Neural cell (in vitro differentiated cells): ENCODE results near the gene BBS12. TPM values are rescaled to one million over a fixed set of nuclear protein-coding genes. Genes with fewer than 3 reads are reported as not detected.
A peak's percentile ranks its signal among the peaks of the same experiment; 100 is the strongest.

Experiments used
- H2AFZ ChIP-seq: fragments of 200-600, 300-800 bp; sonication (generic), shearing (Covaris generic); 2 replicates; pipeline ENCODE4 v1.6.0; 2014; ENCODE audit warnings: low read depth, mild to moderate bottlenecking, antibody characterized with exemption, low read length, moderate library complexity
- H3F3A ChIP-seq: fragments of 200-600 bp; shearing (Covaris generic); 2 replicates; pipeline ENCODE4 v1.6.1; 2016; ENCODE audit warnings: mild to moderate bottlenecking, moderate library complexity, mixed read lengths, antibody characterized with exemption, low read length; ENCODE audit not compliant: insufficient read depth, poor library complexity, severe bottlenecking
- H3K27ac ChIP-seq: fragments of 200-600, 300-800 bp; sonication (generic), shearing (Covaris generic); 2 replicates; pipeline ENCODE4 v1.5.1; 2014; ENCODE audit warnings: mild to moderate bottlenecking, low read length, moderate library complexity
- H3K27me3 ChIP-seq: fragments of 300-800, 200-600 bp; sonication (generic), shearing (Covaris generic); 2 replicates; pipeline ENCODE4 v1.6.0; 2014; ENCODE audit warnings: mild to moderate bottlenecking, low read depth, low read length, moderate library complexity; ENCODE audit not compliant: insufficient read depth
- H3K36me3 ChIP-seq: fragments of 300-800, 200-600 bp; sonication (generic), shearing (Covaris generic); 2 replicates; pipeline ENCODE4 v1.5.1; 2014; ENCODE audit warnings: mild to moderate bottlenecking, antibody characterized with exemption, low read length, moderate library complexity; ENCODE audit not compliant: insufficient read depth
- H3K4me2 ChIP-seq: fragments of 300-800, 200-600 bp; sonication (generic), shearing (Covaris generic); 2 replicates; pipeline ENCODE4 v1.6.0; 2014; ENCODE audit warnings: mild to moderate bottlenecking, low read length
- H3K4me3 ChIP-seq: fragments of 300-800, 200-600 bp; sonication (generic), shearing (Covaris generic); 2 replicates; pipeline ENCODE4 v1.5.1; 2014; ENCODE audit warnings: mild to moderate bottlenecking, low read length, moderate library complexity
- H3K79me2 ChIP-seq: fragments of 200-600 bp; shearing (Covaris generic); replicated peaks from 2 replicates; pipeline ENCODE4 v1.6.0; 2014; ENCODE audit warnings: mild to moderate bottlenecking, low read length, moderate library complexity; ENCODE audit not compliant: insufficient read depth
- H3K9ac ChIP-seq: fragments of 300-800, 200-600 bp; sonication (generic), shearing (Covaris generic); 2 replicates; pipeline ENCODE4 v1.6.1; 2016; ENCODE audit warnings: mild to moderate bottlenecking, low read length, mixed read lengths
- H3K9me2 ChIP-seq: fragments of 200-600 bp; shearing (Covaris generic); 2 replicates; pipeline ENCODE4 v1.6.1; 2016; ENCODE audit warnings: mild to moderate bottlenecking, low read length, mixed read lengths; ENCODE audit not compliant: insufficient read depth
- H3K9me3 ChIP-seq: fragments of 200-600, 300-800 bp; sonication (generic), shearing (Covaris generic); 2 replicates; pipeline ENCODE4 v1.6.1; 2016; ENCODE audit warnings: mild to moderate bottlenecking, mixed run types, low read length, moderate library complexity, mixed read lengths
- H4K20me1 ChIP-seq: fragments of 200-600 bp; shearing (Covaris generic); 2 replicates; pipeline ENCODE4 v1.6.1; 2016; ENCODE audit warnings: mild to moderate bottlenecking, mixed run types; ENCODE audit not compliant: insufficient read depth
- CTCF ChIP-seq: fragments of 450-650 bp; IDR thresholded peaks from 2 replicates; pipeline ENCODE4 v1.5.1; 2014; ENCODE audit warnings: antibody characterized with exemption, mild to moderate bottlenecking, moderate library complexity; ENCODE audit not compliant: poor library complexity, severe bottlenecking
- EP300 ChIP-seq: fragments of 450-650 bp; conservative IDR thresholded peaks from 2 replicates; pipeline ENCODE4 v1.6.1; 2014; ENCODE audit warnings: antibody characterized with exemption, mild to moderate bottlenecking, moderate library complexity; ENCODE audit not compliant: poor library complexity, severe bottlenecking
- EZH2 ChIP-seq: fragments of 200-600, 300-800 bp; shearing (Covaris generic), sonication (generic); IDR thresholded peaks from 2 replicates; pipeline ENCODE4 v1.6.1; 2014; ENCODE audit warnings: antibody characterized with exemption, low read length, borderline replicate concordance, mild to moderate bottlenecking; ENCODE audit not compliant: insufficient read depth, poor library complexity, severe bottlenecking
- MXI1 ChIP-seq: fragments of 450-650 bp; conservative IDR thresholded peaks from 2 replicates; pipeline ENCODE4 v1.6.1; 2014; ENCODE audit warnings: antibody characterized with exemption, mild to moderate bottlenecking; ENCODE audit not compliant: poor library complexity, severe bottlenecking
- POLR2AphosphoS5 ChIP-seq: IDR thresholded peaks from 2 replicates; pipeline ENCODE4 v1.6.1; 2012
- RAD21 ChIP-seq: fragments of 450-650 bp; conservative IDR thresholded peaks from 2 replicates; pipeline ENCODE4 v1.6.1; 2014; ENCODE audit warnings: antibody characterized with exemption, mild to moderate bottlenecking, moderate library complexity
- REST ChIP-seq: IDR thresholded peaks from 2 replicates; pipeline ENCODE4 v1.6.1; 2012; ENCODE audit warnings: borderline replicate concordance
- SMC3 ChIP-seq: fragments of 450-650 bp; conservative IDR thresholded peaks from 2 replicates; pipeline ENCODE4 v1.6.1; 2014; ENCODE audit warnings: antibody characterized with exemption, mild to moderate bottlenecking, moderate library complexity; ENCODE audit not compliant: poor library complexity
- TAF1 ChIP-seq: IDR thresholded peaks from 2 replicates; pipeline ENCODE4 v1.6.1; 2012; ENCODE audit warnings: low read depth
- polyA plus RNA-seq: library from polyadenylated mRNA; depleted of rRNA; stranded (reverse); fragments of >200 nt; gene quantifications from 2 replicates; pipeline ENCODE4 v1.2.3, GENCODE V29; 2014

The BBS12 gene
- polyA plus RNA-seq, 1 donor from 2014 or later, result 3.7 TPM

GRCh38 chr4:122715221-122715620 lies 17.3 kb upstream of the BBS12 start:
- Histone ChIP-seq H3K9ac (no peak overlapping the region), H3K79me2 (no peaks in the 10 kb centered on the region), H4K20me1 (no peaks in the 10 kb centered on the region), H3K9me2 (no peaks in the 10 kb centered on the region), H2AFZ (no peak overlapping the region), H3K27me3 (no peaks in the 10 kb centered on the region), H3K9me3 (no peaks in the 10 kb centered on the region), H3K27ac (no peak overlapping the region), H3K36me3 (no peaks in the 10 kb centered on the region), H3K4me2 (no peak overlapping the region), H3K4me3 (no peak overlapping the region), H3F3A (no peaks in the 10 kb centered on the region)
- TF ChIP-seq EZH2 (no peak), RAD21 (no peak), REST (no peak), TAF1 (no peak), MXI1 (no peak), SMC3 (no peak), EP300 (no peak), CTCF (no peak), POLR2AphosphoS5 (no peak)

GRCh38 chr4:122716825-122717448 lies 15.6 kb upstream of the BBS12 start:
- Histone ChIP-seq H3K9me3 (no peaks in the 10 kb centered on the region), H2AFZ (no peak overlapping the region), H3K36me3 (no peaks in the 10 kb centered on the region), H3F3A (no peaks in the 10 kb centered on the region), H3K4me3 (no peak overlapping the region), H3K27ac (no peak overlapping the region), H3K79me2 (no peaks in the 10 kb centered on the region), H3K4me2 (no peak overlapping the region), H3K9me2 (no peaks in the 10 kb centered on the region), H3K27me3 (no peaks in the 10 kb centered on the region), H4K20me1 (no peaks in the 10 kb centered on the region), H3K9ac (no peak overlapping the region)
- TF ChIP-seq EP300 (no peak), CTCF (peak; percentile 58), REST (no peak), POLR2AphosphoS5 (no peak), TAF1 (no peak), RAD21 (peak; percentile 56), SMC3 (peak; percentile 59), EZH2 (no peak), MXI1 (no peak)
